Measurements from ENCODE around the gene CEP104.
A peak's percentile ranks its signal among the peaks of the same experiment; 100 is the strongest.

CEP104 gene

DNA sequence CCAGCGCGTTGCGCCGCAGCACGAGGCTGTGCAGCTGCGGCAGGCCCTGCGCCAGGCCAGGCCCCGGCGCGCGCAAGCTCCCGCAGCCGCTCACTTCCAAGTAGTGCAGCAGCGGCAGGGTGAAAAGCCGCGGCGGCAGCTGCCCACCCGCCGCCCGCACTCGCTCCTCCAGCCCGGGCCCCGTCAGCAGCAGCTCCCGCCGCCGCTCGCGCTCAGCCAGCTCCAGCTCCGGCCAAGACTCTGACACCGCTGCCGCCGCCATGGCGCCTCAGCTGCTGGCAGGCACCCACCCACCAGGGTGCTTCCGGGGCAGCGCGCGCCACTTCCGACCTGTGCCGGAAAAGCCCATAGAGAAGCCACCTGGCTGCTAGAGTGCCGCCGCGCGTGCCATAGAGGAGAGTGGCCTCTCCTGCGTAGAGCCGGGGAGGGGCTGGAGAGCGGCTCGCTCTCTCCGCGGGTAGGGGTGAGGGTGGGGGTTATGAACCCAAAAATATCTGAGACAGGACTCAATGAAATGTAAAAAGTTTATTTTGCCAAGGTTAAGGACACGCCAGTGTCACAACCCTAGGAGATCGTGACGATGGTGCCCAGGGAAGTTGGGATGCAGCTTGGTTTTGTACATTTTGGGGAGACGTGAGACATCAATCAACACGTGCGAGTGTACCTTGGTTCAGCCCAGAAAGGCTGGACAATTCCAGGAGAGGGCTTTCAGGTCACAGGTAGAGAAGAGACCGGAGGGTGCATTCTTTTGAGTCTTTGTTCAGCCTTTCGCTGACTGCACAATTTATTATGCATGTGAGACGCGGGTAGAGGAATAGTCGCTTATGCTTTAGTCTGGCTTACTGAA, 60.6 kb downstream of the CEP104 start, which contains the start of gene LRRC47:
Gene LRRC47, minus strand, starts transcription at position 284 of the 847 bp plus-strand sequence. Its CDS starts 22 bp downstream, at position 262.
- ChIA-PET POLR2A (interaction anchor here (1.0 to 1.8 kb wide), 2 partner anchors 9 to 15 kb away, joined by 3 to 4 read pairs; no protein-coding TSS in a partner anchor), CTCF (interaction anchor here (0.8 to 1.7 kb wide), 6 partner anchors 9 to 343 kb away, joined by 3 to 4 read pairs (median 4); no protein-coding TSS in a partner anchor)
- peak within 1 kb of the TSS; percentile 81 for H3K4me3 ChIP-seq (ENCODE audit: low read depth, low read length)
- peak; percentile 34 for DNase-seq (ENCODE audit: low read depth, low spot score)
- TF ChIP-seq, protein P1, sequence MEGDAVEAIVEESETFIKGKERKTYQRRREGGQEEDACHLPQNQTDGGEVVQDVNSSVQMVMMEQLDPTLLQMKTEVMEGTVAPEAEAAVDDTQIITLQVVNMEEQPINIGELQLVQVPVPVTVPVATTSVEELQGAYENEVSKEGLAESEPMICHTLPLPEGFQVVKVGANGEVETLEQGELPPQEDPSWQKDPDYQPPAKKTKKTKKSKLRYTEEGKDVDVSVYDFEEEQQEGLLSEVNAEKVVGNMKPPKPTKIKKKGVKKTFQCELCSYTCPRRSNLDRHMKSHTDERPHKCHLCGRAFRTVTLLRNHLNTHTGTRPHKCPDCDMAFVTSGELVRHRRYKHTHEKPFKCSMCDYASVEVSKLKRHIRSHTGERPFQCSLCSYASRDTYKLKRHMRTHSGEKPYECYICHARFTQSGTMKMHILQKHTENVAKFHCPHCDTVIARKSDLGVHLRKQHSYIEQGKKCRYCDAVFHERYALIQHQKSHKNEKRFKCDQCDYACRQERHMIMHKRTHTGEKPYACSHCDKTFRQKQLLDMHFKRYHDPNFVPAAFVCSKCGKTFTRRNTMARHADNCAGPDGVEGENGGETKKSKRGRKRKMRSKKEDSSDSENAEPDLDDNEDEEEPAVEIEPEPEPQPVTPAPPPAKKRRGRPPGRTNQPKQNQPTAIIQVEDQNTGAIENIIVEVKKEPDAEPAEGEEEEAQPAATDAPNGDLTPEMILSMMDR (IDR thresholded peaks at IDR 0.05; ENCODE audit: insufficient read depth, low read length, missing control alignments): no peak

DNA sequence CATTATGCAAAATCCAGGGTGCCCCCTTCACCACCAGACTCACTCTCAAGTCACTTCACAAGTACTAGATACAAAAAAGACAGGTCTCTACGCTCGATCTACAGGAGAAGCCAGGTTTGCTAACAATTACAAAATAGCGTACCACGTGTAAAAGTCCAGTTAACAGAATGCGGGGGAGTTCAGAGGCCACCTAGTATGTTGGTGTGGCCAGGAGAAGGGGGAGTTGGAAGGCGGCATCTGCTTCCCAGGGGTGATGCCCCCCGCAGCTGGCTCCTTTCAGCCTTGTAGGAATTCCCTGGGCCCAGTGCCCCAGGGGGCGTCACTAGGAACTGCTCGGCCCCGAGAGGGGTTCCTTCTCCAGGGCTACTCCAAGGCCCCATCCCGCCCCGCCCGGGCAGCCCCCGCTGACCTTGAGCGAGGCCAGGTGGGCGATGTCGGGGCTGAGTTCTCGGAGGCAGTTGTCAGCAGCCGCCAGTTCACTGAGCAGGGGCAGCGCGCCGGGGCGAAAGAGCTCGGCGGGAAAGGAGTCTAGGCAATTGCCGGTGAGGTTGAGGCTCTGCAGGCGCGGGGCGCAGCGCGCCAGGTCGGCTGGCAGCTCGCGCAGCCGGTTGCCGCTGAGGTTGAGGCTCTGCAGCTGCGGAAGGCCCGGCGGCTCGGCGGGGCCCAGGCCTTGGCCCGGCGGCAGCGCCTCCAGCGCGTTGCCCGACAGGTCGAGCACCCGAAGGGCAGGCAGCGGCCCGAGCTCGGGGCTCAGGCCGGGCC, 61.4 kb downstream of the CEP104 start:
- ChIA-PET POLR2A (interaction anchor here (1.0 to 1.8 kb wide), 2 partner anchors 8 to 14 kb away, joined by 3 to 4 read pairs; no protein-coding TSS in a partner anchor), CTCF (interaction anchor here (1.4 to 1.7 kb wide), 3 partner anchors 10 to 71 kb away, joined by 4 read pairs; no protein-coding TSS in a partner anchor)
- TF ChIP-seq, protein P1 (IDR thresholded peaks at IDR 0.05; ENCODE audit: insufficient read depth, low read length, missing control alignments): no peak
- peak overlapping the region; percentile 81 for H3K4me3 ChIP-seq (ENCODE audit: low read depth, low read length)
- no peak for DNase-seq (ENCODE audit: low read depth, low spot score)

DNA sequence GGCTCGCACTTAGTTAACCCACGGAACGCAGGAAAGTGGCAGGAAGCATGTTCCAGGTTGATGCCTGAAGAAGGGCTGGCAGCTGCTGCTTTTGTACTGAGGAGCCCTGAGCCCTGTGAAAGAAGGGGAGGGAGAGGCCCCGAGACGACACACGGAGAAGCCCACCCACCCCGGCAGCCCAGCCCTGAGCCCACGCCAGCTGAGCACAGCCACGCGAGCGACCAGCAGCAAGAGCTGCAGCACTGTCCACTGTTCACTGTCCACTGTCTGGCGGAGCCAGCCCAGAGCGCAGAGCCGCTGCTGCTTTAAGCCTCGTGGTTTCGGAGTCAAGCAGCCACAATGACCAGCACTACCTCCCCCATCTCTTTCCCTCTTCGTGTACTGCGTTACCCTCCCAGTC, 66.1 kb downstream of the CEP104 start:
- no peak overlapping the region for H3K4me3 ChIP-seq (ENCODE audit: low read depth, low read length)
- CTCF ChIA-PET: interaction anchor here (1.1 to 1.9 kb wide), 2 partner anchors 11 to 15 kb away, joined by 3 to 6 read pairs; no protein-coding TSS in a partner anchor
- DNase-seq (ENCODE audit: low read depth, low spot score): no peak
- POLR2A ChIA-PET: no interaction called here
- TF ChIP-seq, protein P1 (IDR thresholded peaks at IDR 0.05; ENCODE audit: insufficient read depth, low read length, missing control alignments): no peak

DNA sequence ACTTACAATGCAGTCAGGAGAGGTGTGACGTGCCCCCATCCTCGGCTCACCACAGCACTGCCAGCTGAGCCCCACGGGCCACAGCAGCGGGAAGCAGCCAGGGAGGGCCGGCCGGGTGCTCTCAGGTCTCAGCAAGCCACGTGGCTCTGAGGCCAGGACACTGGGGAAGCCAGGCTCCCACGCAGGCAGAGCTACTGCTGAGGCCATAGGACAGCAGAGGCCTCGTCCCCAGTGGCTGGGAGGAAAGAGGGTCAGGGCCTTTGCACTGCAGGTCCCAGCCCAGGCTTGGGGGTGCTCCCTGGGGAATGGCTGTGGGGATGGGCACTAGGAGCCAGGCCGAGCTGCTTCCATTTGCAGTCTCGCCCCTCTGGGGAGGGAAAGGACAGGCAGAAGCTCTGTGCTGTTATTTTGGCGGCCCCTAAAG, 66.5 kb downstream of the CEP104 start:
- CTCF ChIA-PET: interaction anchor here (1.1 to 1.9 kb wide), 2 partner anchors 12 to 14 kb away, joined by 3 to 6 read pairs; no protein-coding TSS in a partner anchor
- DNase-seq (ENCODE audit: low read depth, low spot score): no peak
- POLR2A ChIA-PET: no interaction called here
- no peak overlapping the region for H3K4me3 ChIP-seq (ENCODE audit: low read depth, low read length)
- TF ChIP-seq, protein P1 (IDR thresholded peaks at IDR 0.05; ENCODE audit: insufficient read depth, low read length, missing control alignments): no peak

DNA sequence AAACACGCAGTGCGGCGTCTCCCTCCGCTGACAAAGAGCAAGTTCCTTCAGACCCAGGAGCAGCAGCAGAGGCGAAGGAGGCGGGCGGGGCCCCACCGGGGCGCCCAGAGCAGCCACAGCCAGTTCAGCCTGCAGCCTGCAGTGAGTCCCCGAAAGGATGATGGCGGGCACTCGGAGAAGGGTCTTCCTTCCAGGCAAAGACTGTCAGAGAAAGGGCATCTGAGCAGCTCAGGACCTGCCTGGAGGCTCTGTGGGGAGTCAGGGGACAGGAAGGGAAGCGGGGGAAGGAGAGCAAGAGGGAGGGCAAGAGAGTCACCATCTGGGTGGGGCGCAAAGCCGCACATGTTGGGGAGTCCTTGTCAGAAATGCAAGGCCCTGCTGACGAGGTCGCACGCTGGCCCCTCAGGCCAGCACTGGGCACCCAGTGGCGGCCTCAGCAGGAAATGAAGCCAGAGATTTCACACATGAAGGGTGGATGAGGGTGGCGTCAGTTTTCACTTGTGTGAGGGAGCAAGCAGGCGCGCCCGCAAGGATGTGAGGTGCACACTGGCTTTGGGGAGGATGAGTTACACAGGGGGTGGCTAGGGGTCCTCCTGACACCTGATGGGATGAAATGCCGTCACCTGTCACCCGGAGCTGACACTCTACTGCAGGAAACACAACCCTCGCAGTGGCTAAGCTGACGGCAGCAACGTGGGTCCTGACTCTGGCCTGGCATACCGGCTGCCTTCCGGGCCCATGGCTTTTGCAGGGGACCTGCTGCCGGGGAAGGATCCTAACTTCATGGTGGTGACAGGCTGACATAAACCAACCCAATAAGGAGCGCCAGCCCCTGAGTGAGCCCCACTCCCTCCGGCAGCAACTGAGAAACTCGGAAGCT, 67.3 kb downstream of the CEP104 start:
- TF ChIP-seq, protein P1 (IDR thresholded peaks at IDR 0.05; ENCODE audit: insufficient read depth, low read length, missing control alignments): no peak
- no peak for DNase-seq (ENCODE audit: low read depth, low spot score)
- POLR2A ChIA-PET: no interaction called here
- no peak overlapping the region for H3K4me3 ChIP-seq (ENCODE audit: low read depth, low read length)
- CTCF ChIA-PET: interaction anchor here (1.1 kb wide), 2 partner anchors 14 to 65 kb away, joined by 3 read pairs; no protein-coding TSS in a partner anchor

Measured in AG04449 (cell line).